HepG2 (cell line): ENCODE data around the gene PCSK5. TPM values are rescaled to one million over a fixed set of nuclear protein-coding genes. Genes with fewer than 3 reads are reported as not detected.

Source experiments
- ATAC-seq: fragments of 200-7000 bp; cut with Tn5 transposase; 3 replicates; pipeline ENCODE4 v1.9.1; 2020; ENCODE audit warnings: mild to moderate bottlenecking, moderate library complexity
- BruUV-seq: library from RNA; stranded (reverse); fragments of 400-500 nt; replicated peaks from 2 replicates; lab custom pipeline; 2021; lab: Mats Ljungman, UMichigan
- CTCF ChIA-PET: fragments of 300-600 bp; formaldehyde crosslinking; extraction: SDS; loops from one replicate; lab custom pipeline; 2021; ENCODE audit warnings: low total read pairs, inconsistent platforms, low intra/inter-chr PET ratio; lab: Yijun Ruan, JAX
- POLR2A ChIA-PET: fragments of 350-600 bp; sonication (Branson Sonifier 250); formaldehyde crosslinking; loops from one replicate; lab custom pipeline; 2020; ENCODE audit warnings: antibody characterized with exemption, inconsistent platforms; lab: Yijun Ruan, JAX
- DNase-seq: peaks from one replicate; pipeline ENCODE4 v3.0.0-alpha.2; 2015; ENCODE audit warnings: low spot score
- FAIRE-seq: peaks from 3 replicates; lab custom pipeline; 2011; peaks lifted over from hg19 to GRCh38; lab: Jason Lieb, UNC
- H2AFZ ChIP-seq: one replicate; pipeline ENCODE4 v1.6.1; 2011; ENCODE audit warnings: low read length, inconsistent platforms
- H3K27ac ChIP-seq: fragments of 300-600 bp; 3 replicates; pipeline ENCODE4 v1.8.0; 2011; ENCODE audit warnings: mixed run types, mild to moderate bottlenecking, mixed read lengths, low read length, inconsistent platforms; ENCODE audit not compliant: insufficient read depth; ENCODE audit errors: extremely low read length
- H3K27me3 ChIP-seq, 2 experiments: fragments of 200-600 bp in 1 of 2; 2 replicates in 1 of 2; 3 replicates in 1 of 2; pipeline versions ENCODE4 v1.6.0 to v1.8.0; 2011; ENCODE audit warnings: low read length in 2 of 2, mild to moderate bottlenecking in 2 of 2, moderate library complexity in 2 of 2, inconsistent platforms in 1 of 2; ENCODE audit not compliant: insufficient read depth in 2 of 2, control insufficient read depth in 1 of 2
- H3K36me3 ChIP-seq, 2 experiments: fragments of 200-600 bp in 1 of 2; replicated peaks in 1 of 2; 2 replicates in 1 of 2; 3 replicates in 1 of 2; pipeline versions ENCODE4 v1.5.1 to v1.8.0; 2011; ENCODE audit warnings: low read length in 2 of 2, inconsistent platforms in 1 of 2; ENCODE audit not compliant: insufficient read depth in 2 of 2, control insufficient read depth in 1 of 2
- H3K4me1 ChIP-seq: 2 replicates; pipeline ENCODE4 v1.5.1; 2012; ENCODE audit warnings: low read length, inconsistent platforms; ENCODE audit not compliant: insufficient read depth
- H3K4me2 ChIP-seq: 2 replicates; pipeline ENCODE4 v1.6.0; 2011; ENCODE audit warnings: low read depth, low read length, inconsistent platforms
- H3K4me3 ChIP-seq, 3 experiments: fragments of 200-600 bp in 1 of 3; sonication (generic), shearing (Covaris generic) in 1 of 3; replicated peaks in 1 of 3; 2 replicates each; pipeline ENCODE4 v1.5.1; 2011 to 2016; ENCODE audit warnings: low read length in 3 of 3, inconsistent platforms in 2 of 3, low read depth in 2 of 3, mild to moderate bottlenecking in 2 of 3, control low read depth in 1 of 3, mixed read lengths in 1 of 3; ENCODE audit not compliant: insufficient read depth in 1 of 3
- H3K79me2 ChIP-seq: one replicate; pipeline ENCODE4 v1.6.1; 2011; ENCODE audit warnings: low read length, inconsistent platforms; ENCODE audit not compliant: insufficient read depth
- H3K9ac ChIP-seq: 2 replicates; pipeline ENCODE4 v1.6.0; 2011; ENCODE audit warnings: mild to moderate bottlenecking, low read depth, low read length, inconsistent platforms; ENCODE audit not compliant: insufficient read depth
- H3K9me3 ChIP-seq: 2 replicates; pipeline ENCODE4 v1.5.1; 2012; ENCODE audit warnings: mild to moderate bottlenecking, low read length
- H4K20me1 ChIP-seq: 2 replicates; pipeline ENCODE4 v1.6.0; 2011; ENCODE audit warnings: inconsistent platforms, mild to moderate bottlenecking, low read length, moderate library complexity; ENCODE audit not compliant: insufficient read depth
- AKAP8 ChIP-seq: sonication (generic); formaldehyde crosslinking; IDR thresholded peaks from 2 replicates; pipeline ENCODE4 v1.5.1; 2020; ENCODE audit warnings: mild to moderate bottlenecking, missing genetic modification reagents
- GTF3A ChIP-seq: sonication (generic); formaldehyde crosslinking; conservative IDR thresholded peaks from 2 replicates; pipeline ENCODE4 v1.4.0; 2020; ENCODE audit warnings: mild to moderate bottlenecking, missing genetic modification reagents
- GZF1 ChIP-seq: sonication (generic); formaldehyde crosslinking; IDR thresholded peaks from 2 replicates; pipeline ENCODE4 v1.5.1; 2020; ENCODE audit warnings: mild to moderate bottlenecking, missing genetic modification reagents
- IRX3 ChIP-seq: sonication (generic); formaldehyde crosslinking; IDR thresholded peaks from 2 replicates; pipeline ENCODE4 v1.8.1; 2023; ENCODE audit warnings: mild to moderate bottlenecking, low read depth, missing genetic modification reagents, borderline replicate concordance
- KDM6A ChIP-seq: IDR thresholded peaks from 2 replicates; pipeline ENCODE4 v1.6.1; 2016; ENCODE audit warnings: low read depth
- KLF11 ChIP-seq: IDR thresholded peaks from 2 replicates; pipeline ENCODE4 v1.6.1; 2016; ENCODE audit warnings: missing compliant biosample characterization
- KLF6 ChIP-seq: IDR thresholded peaks from 2 replicates; pipeline ENCODE4 v1.8.0; 2016; ENCODE audit warnings: missing biosample characterization, missing genetic modification reagents
- MBD4 ChIP-seq: IDR thresholded peaks from 2 replicates; pipeline ENCODE4 v1.6.1; 2012; ENCODE audit warnings: low read length, inconsistent platforms, borderline replicate concordance
- MIXL1 ChIP-seq: IDR thresholded peaks from 2 replicates; pipeline ENCODE4 v1.6.1; 2016
- PBX3 ChIP-seq: sonication (generic); formaldehyde crosslinking; IDR thresholded peaks from 2 replicates; pipeline ENCODE4 v1.8.1; 2023; ENCODE audit warnings: missing genetic modification reagents, inconsistent platforms, borderline replicate concordance
- PHB2 ChIP-seq: fragments of 450-650 bp; IDR thresholded peaks from 2 replicates; pipeline ENCODE4 v1.6.1; 2018; ENCODE audit not compliant: partially characterized antibody
- PLSCR1 ChIP-seq: sonication (generic); formaldehyde crosslinking; IDR thresholded peaks from 2 replicates; pipeline ENCODE4 v1.5.0; 2020; ENCODE audit warnings: missing genetic modification reagents, mild to moderate bottlenecking, borderline replicate concordance
- RFXAP ChIP-seq: sonication (generic); formaldehyde crosslinking; IDR thresholded peaks from 2 replicates; pipeline ENCODE4 v1.4.0; 2020; ENCODE audit warnings: missing genetic modification reagents, borderline replicate concordance
- SAFB2 ChIP-seq: sonication (generic); formaldehyde crosslinking; IDR thresholded peaks from 2 replicates; pipeline ENCODE4 v1.5.1; 2020; ENCODE audit warnings: missing genetic modification reagents, low read depth, mild to moderate bottlenecking, borderline replicate concordance
- TMF1 ChIP-seq: sonication (generic); formaldehyde crosslinking; IDR thresholded peaks from 2 replicates; pipeline ENCODE4 v1.8.1; 2022; ENCODE audit warnings: low read depth, missing genetic modification reagents
- ZNF138 ChIP-seq: sonication (generic); formaldehyde crosslinking; IDR thresholded peaks from 2 replicates; pipeline ENCODE4 v1.5.0; 2020; ENCODE audit warnings: mild to moderate bottlenecking, low read depth, missing genetic modification reagents
- ZNF326 ChIP-seq: sonication (generic); formaldehyde crosslinking; IDR thresholded peaks from 2 replicates; pipeline ENCODE4 v1.4.0; 2020; ENCODE audit warnings: missing genetic modification reagents, borderline replicate concordance
- ZNF414 ChIP-seq: sonication (generic); formaldehyde crosslinking; IDR thresholded peaks from 2 replicates; pipeline ENCODE4 v1.5.0; 2020; ENCODE audit warnings: missing genetic modification reagents
- ZNF496 ChIP-seq: sonication (generic); formaldehyde crosslinking; IDR thresholded peaks from 2 replicates; pipeline ENCODE4 v1.8.1; 2023; ENCODE audit warnings: mild to moderate bottlenecking, moderate library complexity, missing genetic modification reagents; ENCODE audit not compliant: insufficient replicate concordance
- ZNF703 ChIP-seq: sonication (generic); formaldehyde crosslinking; IDR thresholded peaks from 2 replicates; pipeline ENCODE4 v1.5.1; 2020; ENCODE audit warnings: missing genetic modification reagents, mild to moderate bottlenecking, moderate library complexity, borderline replicate concordance
- WGBS: methylation state at CpG from one replicate; pipeline ENCODE4 v1.1.6; 2017; ENCODE audit warnings: low lambda C conversion rate; 5-methylcytosine and 5-hydroxymethylcytosine counted together
- in situ Hi-C: cut with HindIII; loops from 2 replicates; pipeline ENCODE4 v1.10.0; 2017; ENCODE audit warnings: low pct_unique_long_range_greater_than_20kb; ENCODE audit not compliant: extremely low pct_ligation_motif_present
- intact Hi-C: fragments of 100-400 bp; cut with micrococcal nuclease; formaldehyde crosslinking; loops from one replicate; pipeline ENCODE4 v1.10.0; 2022; ENCODE audit not compliant: unreplicated experiment
- polyA plus RNA-seq, 8 experiments: library from polyadenylated mRNA; depleted of rRNA in 3 of 8; stranded (reverse) in 7 of 8; unstranded in 1 of 8; fragments of >200 nt; fragmentation: Illumina TruSeq in 4 of 8; extraction: Trizol in 4 of 8; gene quantifications; 2 replicates each; pipeline versions ENCODE4 v1.2.1 to v1.2.3, GENCODE V29; 2011 to 2016; ENCODE audit warnings: low read depth in 4 of 8, missing spikeins in 1 of 8, mixed read lengths in 1 of 8; ENCODE audit not compliant: insufficient read depth in 1 of 8
- total RNA-seq, 5 experiments: library from RNA; depleted of rRNA; stranded (reverse); fragments of >200 nt; fragmentation: Illumina TruSeq; extraction: Trizol; gene quantifications; 2 replicates each; pipeline ENCODE4 v1.2.3, GENCODE V29; 2016; ENCODE audit warnings: low read depth in 1 of 5

The PCSK5 gene
- total and polyA plus RNA-seq, 2 of the 13 experiments (the other 11 are each of a cell fraction or from before 2014, with no cell fraction given) = 0.55 to 0.66 TPM

- H3K9me3 ChIP-seq = no peaks in the 10 kb centered on the region
- intact Hi-C loops (no loop called here), in situ Hi-C loops (no loop called here)
- ATAC-seq (no peak), DNase-seq (no peak), FAIRE-seq (no peak)
- no peaks in the 10 kb centered on the region for H3K4me1 ChIP-seq
- ChIA-PET CTCF (no interaction called here), POLR2A (no interaction called here)
- H2AFZ ChIP-seq = no peak overlapping the region
- no TSS peak for BruUV-seq
- no peak overlapping the region for H3K4me3 ChIP-seq
- no peaks in the 10 kb centered on the region for H4K20me1 ChIP-seq
- no peaks in the 10 kb centered on the region for H3K79me2 ChIP-seq
- no peaks in the 10 kb centered on the region for H3K27me3 ChIP-seq
- TF ChIP-seq TMF1 (CRISPR knock-in tag) = no peak
- no peak for TF ChIP-seq KLF11 (CRISPR knock-in tag)
- TF ChIP-seq AKAP8 = no peak
- no peak for TF ChIP-seq ZNF138 (CRISPR knock-in tag)
- no peak for TF ChIP-seq SAFB2 (CRISPR knock-in tag)
- TF ChIP-seq IRX3 (CRISPR knock-in tag) = no peak
- TF ChIP-seq PLSCR1 (CRISPR knock-in tag) = no peak
- TF ChIP-seq PHB2 = no peak
- no peak for TF ChIP-seq ZNF326 (CRISPR knock-in tag)
- TF ChIP-seq MIXL1 (CRISPR knock-in tag) = no peak
- no peak overlapping the region for H3K27ac ChIP-seq
- H3K4me2 ChIP-seq = no peak overlapping the region
- WGBS = 69% methylated on average over 5 of the region's 5 CpGs
- no peaks in the 10 kb centered on the region for H3K36me3 ChIP-seq
- H3K9ac ChIP-seq = no peak overlapping the region
Observed at GRCh38 chr9:76311537-76311936, 421.1 kb downstream of the PCSK5 start.

- no peaks in the 10 kb centered on the region for H3K27me3 ChIP-seq
- ATAC-seq (no peak), DNase-seq (no peak), FAIRE-seq (no peak)
- BruUV-seq = no TSS peak
- H3K36me3 ChIP-seq = no peaks in the 10 kb centered on the region
- CTCF ChIA-PET = no interaction called here
- H3K4me3 ChIP-seq = no peak overlapping the region
- H3K9me3 ChIP-seq = no peaks in the 10 kb centered on the region
- intact Hi-C loops = no loop called here
- no peak overlapping the region for H2AFZ ChIP-seq
- H3K9ac ChIP-seq = no peak overlapping the region
- no peaks in the 10 kb centered on the region for H4K20me1 ChIP-seq
- no peaks in the 10 kb centered on the region for H3K4me1 ChIP-seq
- POLR2A ChIA-PET = no interaction called here
- WGBS = 33% methylated on average over 2 of the region's 2 CpGs
- H3K27ac ChIP-seq = no peak overlapping the region
- H3K4me2 ChIP-seq = no peak overlapping the region
- H3K79me2 ChIP-seq = no peaks in the 10 kb centered on the region
- in situ Hi-C loops = no loop called here
- no peak for TF ChIP-seq ZNF414
- TF ChIP-seq MBD4 = no peak
- no peak for TF ChIP-seq ZNF496 (CRISPR knock-in tag)
- no peak for TF ChIP-seq KLF6 (CRISPR knock-in tag)
- no peak for TF ChIP-seq ZNF703
- TF ChIP-seq KDM6A = no peak
- no peak for TF ChIP-seq GTF3A (CRISPR knock-in tag)
- TF ChIP-seq PBX3 (CRISPR knock-in tag) = no peak
- TF ChIP-seq GZF1 (CRISPR knock-in tag) = no peak
- no peak for TF ChIP-seq RFXAP (CRISPR knock-in tag)
Observed at GRCh38 chr9:76313771-76314170, 423.3 kb downstream of the PCSK5 start.
